ENCODE measurements around the gene ARHGEF3.

The ARHGEF3 gene

GRCh38 chr3:56795097-56795828 lies 6.5 kb downstream of the ARHGEF3 start:
- no peak for DNase-seq

GRCh38 chr3:56792193-56792592 lies 9.6 kb downstream of the ARHGEF3 start:
- DNase-seq: no peak

DNA sequence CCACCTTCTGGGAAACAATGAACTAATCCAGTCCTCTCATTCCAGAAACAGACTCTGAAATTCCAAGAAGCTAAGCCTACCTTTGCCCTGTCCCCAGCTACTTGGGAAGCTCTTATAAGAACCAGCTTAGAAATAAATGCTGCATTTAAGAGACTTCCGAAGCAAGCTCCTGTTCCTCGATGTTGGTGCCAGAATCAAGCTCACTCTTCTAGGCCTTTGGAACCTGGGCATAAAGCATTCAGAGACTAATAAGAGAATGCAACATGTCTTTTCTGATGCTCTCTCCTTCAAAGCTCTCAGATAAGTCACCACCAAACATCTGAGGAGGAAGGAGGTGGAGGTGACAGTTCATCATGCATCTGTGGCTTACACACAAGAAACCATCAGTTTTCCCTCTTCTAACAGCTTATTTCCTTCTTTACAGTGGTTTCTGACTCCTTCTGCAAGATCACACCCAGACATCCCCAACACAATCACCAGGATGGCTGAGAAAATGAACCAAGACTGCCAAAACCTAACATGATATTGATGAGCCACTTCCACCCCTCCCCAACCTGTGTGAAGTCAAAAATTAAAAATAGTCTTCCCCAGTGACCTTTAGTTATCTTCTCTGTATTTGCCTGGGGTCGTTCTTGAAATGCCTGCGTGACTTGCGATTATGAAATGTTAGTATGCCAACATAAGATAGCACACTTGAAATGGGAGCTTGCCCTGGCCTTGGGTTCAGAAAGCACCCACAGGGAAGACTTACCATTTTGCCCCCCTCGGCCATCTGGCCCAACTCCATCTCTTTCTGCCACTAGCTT lies 11.5 kb downstream of the ARHGEF3 start:
- DNase-seq: peak; percentile 62

GRCh38 chr3:56789076-56789475 lies 12.7 kb downstream of the ARHGEF3 start:
- DNase-seq: no peak

DNA sequence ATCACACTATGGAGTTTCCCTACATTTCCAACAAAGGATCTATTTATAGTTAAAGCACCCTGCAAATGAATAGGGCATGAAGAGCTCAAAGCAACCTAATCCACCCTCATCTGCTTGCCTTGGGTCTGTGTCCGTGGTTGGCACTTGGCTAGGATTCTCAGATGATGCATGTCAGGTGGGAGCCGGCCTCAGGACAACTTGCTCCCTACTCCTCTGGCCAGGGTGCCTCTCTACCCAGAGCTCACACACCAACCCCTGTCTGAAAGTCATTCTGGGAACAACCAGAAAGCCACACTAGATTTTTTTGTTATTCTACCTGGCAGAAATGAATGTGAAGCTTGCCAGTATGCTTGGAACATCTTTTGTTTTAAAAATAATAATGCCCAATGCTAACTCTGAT lies 13.2 kb downstream of the ARHGEF3 start:
- DNase-seq: peak; percentile 68

DNA sequence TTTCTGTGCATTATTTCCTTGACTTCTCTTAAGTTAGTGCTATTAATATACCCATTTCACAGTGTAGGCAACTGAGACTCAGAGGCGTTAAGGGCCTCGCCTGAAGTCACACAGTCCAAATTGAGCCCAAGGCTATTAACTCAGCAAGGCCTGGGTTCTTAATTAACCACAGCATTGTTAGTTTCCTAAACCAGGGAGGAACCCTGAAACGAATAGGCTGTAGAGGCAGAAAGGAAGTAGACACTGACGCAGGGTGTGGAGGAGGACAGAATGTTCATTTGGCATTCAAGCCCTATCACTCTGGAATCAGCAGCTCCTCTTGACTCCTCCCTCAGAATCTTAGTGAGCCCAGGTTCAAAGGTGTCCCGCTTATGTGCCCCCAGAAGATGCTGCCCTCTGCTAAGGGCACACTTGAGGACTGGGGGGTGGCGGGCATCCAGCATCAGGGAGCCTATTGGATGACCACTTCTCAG lies 13.9 kb downstream of the ARHGEF3 start:
- DNase-seq: no peak

DNA sequence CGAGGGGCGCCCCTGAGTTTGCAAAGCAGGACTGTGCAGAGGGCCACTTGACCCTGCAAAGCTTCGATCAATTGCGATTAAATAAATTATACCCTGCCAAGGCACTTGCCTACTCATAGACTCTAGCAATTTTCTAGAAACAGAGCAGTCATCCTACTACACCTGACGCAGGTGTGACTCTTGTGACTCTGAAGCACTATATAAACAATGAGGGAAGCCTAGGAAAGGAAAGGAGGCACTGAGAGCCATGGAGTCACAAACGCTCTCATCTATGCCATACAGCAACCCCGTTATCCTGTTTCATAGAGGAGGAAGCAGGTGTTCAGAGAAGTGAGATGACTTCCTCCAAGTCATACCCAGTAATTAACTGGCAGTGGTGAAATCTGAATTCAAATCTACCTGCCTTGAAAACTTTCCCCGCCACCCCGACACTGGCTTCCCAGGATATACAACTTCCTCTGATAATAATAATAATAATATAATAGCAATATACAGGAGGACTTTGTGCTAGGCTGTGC lies 14.4 kb downstream of the ARHGEF3 start:
- no peak for DNase-seq

GRCh38 chr3:56785499-56785898 lies 16.2 kb downstream of the ARHGEF3 start:
- no peak for DNase-seq

DNA sequence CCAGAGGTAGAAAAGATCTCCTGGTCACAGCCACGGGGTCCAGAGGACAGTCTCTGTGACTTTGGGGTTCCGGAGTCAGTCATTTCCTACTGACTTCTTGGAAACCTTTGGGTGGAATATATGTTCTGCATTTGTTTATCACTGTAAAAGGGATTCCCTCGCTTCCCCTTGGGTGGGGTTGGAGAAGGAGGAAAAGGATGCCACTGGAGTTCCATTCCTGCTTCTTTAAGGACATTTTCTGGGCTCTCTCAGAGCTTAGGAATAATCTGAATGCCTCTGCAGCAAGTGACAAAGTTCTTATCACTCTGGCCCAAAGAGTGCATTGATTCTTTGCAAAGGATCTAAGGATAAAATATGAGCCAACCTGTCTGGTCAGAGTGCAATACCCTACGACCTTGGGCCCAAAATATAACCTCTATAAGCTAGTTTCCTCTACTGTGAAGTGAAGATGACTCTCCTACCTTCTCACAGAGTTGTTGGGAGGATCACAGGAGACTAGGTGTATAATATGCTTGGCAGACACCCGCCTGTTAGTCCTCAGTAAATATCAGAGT lies 17.2 kb downstream of the ARHGEF3 start:
- DNase-seq: no peak

- DNase-seq: peak; percentile 84
Measured at GRCh38 chr3:56783644-56784447, 17.9 kb downstream of the ARHGEF3 start.

GRCh38 chr3:56782906-56783305 lies 18.8 kb downstream of the ARHGEF3 start:
- no peak for DNase-seq

- no peak for DNase-seq
Measured at GRCh38 chr3:56782215-56782614, 19.5 kb downstream of the ARHGEF3 start.

DNA sequence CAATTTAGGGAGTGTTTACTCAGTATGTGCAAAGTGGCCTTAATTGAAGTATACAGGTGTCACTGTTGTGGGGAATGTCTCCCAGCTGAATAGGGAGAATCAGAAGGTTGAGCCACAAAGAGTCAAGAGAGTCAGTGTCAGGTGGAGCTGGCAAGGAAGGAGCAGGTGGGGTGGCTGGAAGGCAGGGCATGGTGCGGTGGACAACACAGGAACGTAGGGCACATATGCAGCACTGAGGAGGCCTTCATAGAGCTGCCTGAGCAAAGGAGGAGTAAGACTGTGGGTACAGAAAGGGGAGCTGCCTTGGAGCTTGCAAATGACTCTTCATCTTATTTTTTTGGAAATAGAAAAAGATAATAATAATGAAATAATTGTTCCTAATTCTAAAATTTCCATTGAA lies 20.0 kb downstream of the ARHGEF3 start:
- no peak for DNase-seq

DNA sequence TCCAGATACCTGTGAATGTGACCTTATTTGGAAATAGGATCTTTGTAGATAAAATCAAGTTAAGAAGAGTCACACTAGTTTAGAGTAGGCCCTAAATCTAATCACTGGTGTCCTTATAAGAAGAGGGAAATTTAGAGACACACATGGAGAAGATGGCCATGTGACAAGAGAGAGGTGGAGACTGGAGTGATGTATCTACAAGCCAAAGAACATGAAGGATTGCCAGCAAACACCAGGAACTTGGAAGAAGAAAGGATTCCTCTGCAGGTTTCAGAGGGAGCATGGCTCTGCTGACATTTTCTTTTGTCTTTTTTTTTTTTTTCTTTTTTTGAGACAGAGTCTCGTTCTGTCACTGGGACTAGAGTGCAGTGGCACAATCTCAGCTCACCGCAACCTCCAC lies 20.8 kb downstream of the ARHGEF3 start:
- no peak for DNase-seq

- DNase-seq: no peak
Measured at GRCh38 chr3:56778893-56779292, 22.9 kb downstream of the ARHGEF3 start.

- DNase-seq: no peak
Measured at GRCh38 chr3:56776556-56776950, 25.2 kb downstream of the ARHGEF3 start.

DNA sequence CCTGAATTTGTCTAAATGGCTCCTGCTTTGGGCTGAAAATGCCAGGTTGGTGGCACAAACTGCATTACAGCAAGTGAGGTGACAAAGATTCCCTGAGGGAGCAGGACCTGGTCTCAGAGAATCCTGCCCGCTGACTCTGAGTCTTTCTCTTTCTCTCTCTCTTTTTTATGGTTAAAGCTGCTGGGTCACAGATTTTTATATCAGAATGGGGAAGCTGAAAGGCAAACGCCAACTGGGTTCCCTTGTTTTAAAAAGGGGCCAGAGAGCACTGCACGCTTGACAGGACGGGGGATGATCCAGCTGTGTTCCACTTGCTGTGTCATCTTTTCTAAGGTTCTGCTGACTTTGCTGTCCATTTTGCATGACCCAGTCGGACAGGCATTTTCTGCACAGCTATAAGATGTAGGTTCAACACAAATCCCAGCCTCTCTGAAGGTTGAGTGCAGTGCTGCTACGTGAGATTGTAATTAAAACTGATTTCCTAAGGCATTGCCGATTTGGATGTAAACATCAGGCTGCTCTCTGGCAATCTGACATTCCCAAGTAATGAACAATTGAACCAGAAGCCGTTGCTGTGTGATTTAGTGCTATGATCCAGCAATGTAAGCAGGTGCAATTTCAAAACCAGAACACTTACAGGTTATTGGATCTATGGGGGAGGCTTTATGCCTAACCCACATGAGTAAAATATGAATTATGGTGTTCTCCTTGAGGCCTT lies 25.8 kb downstream of the ARHGEF3 start:
- no peak for DNase-seq

DNA sequence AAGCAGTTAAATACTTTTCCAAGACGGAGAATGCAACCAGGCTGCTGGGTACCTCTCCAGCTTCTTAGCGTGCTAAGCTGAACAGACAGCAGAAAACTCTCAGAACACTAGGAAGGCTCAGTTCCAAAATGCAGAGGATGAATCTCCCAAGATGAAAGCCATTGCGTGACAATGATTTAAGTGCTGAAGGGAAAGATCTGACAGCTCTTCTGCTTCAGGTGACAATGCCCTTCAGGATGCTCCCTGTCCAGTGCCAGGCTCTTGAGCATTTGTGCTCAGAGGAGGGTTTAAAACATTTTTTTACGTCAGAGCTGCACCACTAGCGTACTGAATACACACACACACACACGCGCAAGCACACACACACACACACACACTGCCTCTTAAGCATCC lies 26.3 kb downstream of the ARHGEF3 start:
- DNase-seq: no peak

- no peak for DNase-seq
Measured at GRCh38 chr3:56773986-56774385, 27.8 kb downstream of the ARHGEF3 start.

DNA sequence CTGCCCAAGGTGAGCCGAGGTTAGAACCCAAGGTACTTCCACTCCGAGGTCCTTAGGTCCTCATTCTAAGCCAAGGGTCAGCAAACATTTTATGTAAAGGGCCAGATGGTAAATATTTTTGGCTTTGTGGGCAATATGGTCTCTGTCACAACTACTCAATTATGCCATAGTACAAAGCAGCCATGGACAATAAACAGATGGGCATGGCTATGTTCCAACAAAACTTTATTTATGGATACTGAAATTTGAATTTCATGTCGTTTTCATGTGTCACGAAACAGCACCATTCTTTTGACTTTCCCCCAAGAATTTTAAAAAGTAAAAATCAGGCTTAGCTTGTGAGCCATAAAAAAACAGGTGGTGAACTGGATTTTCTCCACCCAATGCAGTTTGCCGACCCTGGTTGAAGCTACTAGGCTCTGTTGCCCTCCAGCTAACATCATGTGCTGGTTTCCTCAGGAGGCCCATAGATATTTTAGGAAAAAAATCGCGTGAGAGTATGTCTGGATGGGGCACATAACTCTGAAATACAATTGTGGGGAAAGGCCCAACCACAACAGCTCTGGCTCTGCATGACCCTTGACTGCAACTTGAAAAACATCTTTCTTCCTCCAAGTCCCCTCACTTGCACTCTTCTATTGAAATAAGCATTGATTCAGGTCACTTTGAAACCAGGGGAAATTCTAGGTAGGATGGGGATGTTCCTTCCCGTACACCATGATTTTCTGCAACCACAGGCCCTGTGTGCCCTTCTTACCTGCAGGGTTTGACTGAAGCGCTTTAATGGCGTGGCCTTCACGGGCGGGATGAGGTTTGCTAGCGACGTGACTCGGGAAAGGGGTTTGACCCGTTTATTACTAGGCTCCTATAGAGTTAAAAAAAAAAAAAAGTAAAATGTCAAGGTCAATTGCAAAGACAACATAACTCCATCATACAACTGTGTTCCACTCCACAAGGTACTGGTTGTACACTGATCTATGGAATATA lies 28.5 kb downstream of the ARHGEF3 start:
- DNase-seq: no peak

GRCh38 chr3:56771376-56771775 lies 30.4 kb downstream of the ARHGEF3 start:
- DNase-seq: no peak
